Measurements from ENCODE around the gene MTERF4.
"Not testable (repeated sequence)": the region's sequence is repeated elsewhere in the genome, so short reads cannot be mapped to it uniquely, and the experiment has no call there.

The MTERF4 gene

GRCh38 chr2:241110089-241110606 lies 8.1 kb upstream of the MTERF4 start:
- no peak for DNase-seq

DNA sequence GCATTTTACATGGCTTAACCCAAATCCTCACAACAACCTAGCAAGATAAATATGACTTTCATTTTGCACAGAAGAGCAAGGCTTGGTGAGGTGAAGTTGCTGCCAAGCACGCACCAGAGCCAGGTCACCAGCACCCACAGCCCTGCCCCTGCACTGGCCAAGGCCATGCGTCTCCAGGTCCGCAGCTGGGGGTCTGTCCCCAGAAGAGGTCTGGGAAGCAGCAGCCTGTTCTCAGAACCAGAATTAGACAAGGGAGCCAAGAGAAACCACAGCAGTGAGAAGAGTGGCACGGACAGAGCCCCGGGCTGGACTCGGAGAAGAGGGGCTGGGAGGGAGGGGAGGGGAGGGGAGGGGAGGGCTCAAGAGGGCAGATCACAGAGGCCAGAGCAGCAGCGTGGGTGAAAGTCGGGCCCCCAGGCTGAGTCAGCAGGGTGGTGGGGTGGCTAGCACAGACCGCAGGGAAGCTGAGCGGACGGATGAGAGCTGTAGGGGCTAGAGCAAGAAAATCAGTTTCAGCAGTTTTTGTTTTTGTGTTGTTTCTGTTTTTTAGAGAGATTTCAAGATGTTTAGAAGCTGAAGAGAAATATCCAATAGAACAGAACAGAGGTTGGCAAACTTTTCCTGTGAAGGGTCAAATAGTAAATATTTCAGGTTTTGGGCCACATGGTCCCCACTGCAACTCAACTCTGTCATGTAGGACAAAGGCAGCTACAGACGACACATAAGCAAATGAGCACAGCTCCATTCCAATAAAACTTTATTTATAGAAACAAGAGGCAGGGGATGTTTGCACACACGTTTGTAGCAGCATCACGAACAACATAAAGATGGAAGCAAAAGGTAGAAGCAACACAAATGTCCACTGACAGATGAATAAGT lies 7.4 kb upstream of the MTERF4 start:
- DNase-seq = no peak

DNA sequence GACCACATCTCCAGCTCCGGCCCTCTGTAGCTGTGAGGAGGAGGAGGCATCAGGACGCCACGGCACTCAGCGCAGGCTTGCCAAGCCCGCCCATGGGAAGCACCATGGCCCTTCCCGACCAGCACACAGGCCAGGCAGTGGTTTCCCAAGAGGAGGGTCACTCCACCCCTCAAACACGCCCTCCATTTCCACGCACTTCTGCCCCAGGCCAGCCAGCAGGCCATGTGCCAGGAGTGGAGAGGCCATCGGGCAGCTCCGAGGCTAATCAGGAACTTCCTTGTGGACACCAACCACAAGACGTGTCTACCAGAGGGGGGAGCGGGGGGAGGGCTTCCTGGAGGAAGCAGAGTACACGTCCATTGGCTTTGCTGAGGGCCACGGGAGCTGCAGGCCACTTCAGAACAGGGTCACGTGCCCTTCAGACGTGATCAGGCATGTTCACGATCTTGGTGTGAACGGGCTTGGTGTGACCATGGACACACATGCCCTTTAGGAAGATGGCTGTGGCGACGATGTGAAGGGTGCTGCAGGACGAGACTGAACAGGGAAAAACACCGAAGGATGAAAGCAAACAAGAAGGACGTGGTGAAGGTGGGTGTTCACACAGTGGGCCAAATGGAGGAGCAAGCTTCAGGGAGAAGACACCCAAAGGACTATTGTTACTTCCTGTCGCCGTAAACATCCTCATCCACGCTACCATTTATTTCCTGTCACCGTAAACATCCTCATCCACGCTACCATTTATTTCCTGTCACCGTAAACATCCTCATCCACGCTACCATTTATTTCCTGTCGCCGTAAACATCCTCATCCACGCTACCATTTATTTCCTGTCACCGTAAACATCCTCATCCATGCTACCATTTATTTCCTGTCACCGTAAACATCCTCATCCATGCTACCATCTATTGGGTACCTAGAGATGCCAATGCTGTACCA lies 6.5 kb upstream of the MTERF4 start:
- DNase-seq = no peak

DNA sequence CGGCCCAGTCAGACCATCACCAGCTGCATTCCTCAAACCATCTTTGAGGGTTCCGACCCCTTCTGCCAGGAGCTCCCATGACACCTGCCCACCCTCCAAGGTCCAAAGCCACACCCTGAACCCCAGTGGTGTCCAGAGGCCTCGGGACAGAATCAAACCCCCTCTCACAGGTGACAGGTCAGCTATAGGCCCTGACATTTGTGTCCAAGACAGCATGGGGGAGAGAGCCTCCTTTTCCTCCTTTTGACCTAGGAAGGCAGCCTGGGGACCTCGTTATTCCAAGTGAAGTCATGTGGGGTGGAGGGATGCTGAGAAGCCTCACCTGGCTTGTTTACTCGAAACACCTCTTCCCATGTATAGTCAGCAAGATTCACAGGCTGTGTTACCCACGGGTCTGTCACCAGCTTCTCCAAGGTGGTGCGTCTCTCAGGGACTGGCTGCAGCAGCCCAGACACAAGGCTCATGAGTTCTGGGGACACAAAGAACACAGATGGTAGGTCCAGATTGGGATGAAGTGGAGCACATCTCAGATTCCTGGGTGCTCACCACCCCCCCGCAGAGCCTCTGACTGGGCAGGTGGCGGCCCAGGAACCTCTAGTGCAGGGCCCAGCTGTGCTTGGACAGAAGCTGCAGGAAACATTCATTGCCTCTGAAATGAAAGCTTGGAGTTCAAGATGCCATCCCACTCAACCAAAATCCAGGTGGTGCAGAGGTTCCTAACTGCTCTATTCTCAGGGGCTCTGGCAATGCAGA lies 5.1 kb upstream of the MTERF4 start:
- DNase-seq = no peak

GRCh38 chr2:241105641-241106040 lies 3.6 kb upstream of the MTERF4 start:
- DNase-seq = no peak

- DNase-seq = not testable (repeated sequence)
Observed at GRCh38 chr2:241104611-241105010, 2.5 kb upstream of the MTERF4 start.

GRCh38 chr2:241103176-241103595 lies 1.1 kb upstream of the MTERF4 start:
- no peak for DNase-seq

DNA sequence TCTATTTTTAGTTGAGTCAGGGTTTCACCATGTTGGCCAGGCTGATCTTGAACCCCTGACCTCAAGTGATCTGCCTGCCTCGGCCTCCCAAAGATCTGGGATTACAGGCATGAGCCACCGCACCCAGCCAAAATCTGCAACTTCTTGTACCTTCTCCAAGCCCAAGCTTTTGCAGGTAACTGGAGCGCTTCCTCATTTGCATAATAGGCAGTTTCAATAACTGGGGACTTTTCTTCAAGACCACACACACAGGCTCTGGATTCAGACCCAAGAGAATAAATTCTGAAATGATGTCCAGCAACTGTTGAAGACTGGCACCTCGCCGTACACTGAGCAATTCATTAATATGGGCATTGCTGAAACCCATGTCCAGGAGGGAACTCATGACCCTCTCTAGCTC lies 2.8 kb downstream of the MTERF4 start:
- no peak for DNase-seq

- no peak for DNase-seq
Observed at GRCh38 chr2:241096979-241097378, 5.1 kb downstream of the MTERF4 start.

GRCh38 chr2:241095594-241096290 lies 6.3 kb downstream of the MTERF4 start:
- no peak for DNase-seq

DNA sequence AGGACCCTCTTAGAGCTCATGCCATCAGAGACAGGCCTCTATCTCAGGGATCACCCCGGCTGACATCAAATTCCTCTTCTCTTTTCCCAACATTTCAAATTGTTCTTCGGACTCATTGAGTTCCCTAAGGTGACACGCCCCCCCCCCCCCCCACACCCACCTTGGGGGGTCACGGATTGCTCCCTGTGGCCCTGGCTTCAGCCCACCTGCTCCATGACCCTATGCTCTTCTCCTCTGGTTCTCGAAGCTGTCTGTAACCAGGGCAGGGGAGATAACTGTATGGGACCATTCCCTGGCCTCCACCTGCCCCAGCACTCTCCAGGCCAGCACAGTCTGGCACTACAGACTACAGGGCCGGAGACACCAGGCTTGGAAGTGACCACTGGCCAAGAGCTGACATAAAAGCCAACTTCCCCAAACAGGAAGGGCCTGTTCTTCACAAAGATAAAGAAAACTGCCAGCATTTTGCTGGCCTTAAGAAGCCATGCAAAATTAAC lies 7.1 kb downstream of the MTERF4 start:
- DNase-seq = no peak

- no peak for DNase-seq
Observed at GRCh38 chr2:241094172-241094571, 7.9 kb downstream of the MTERF4 start.

DNA sequence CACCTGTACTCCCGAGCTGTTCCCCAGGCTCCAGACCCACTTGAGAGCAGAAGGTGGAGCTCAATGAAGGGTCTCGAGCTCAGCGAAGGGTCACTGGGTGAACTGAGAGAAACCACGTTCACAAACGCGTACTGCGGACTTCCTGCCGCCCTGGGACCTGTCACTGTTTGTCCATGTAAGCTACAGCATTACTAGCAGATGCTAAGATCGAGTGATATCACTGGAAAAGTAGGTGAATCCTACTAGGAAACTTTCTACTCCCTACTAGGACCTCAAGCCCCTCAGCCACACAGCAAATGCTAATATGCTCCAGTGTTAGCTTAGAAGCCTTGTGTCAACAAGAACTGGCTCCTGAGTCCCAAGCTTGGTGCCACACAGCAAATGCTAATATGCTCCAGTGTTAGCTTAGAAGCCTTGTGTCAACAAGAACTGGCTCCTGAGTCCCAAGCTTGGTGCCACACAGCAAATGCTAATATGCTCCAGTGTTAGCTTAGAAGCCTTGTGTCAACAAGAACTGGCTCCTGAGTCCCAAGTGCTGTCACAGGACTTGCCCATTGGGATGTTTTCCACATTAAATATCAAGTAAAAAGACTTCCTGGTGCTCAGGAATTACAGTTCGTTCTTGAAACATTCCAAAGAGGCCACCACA lies 8.8 kb downstream of the MTERF4 start:
- not testable (repeated sequence) for DNase-seq

- no peak for DNase-seq
Observed at GRCh38 chr2:241092677-241093076, 9.4 kb downstream of the MTERF4 start.

- DNase-seq = no peak
Observed at GRCh38 chr2:241091734-241092445, 10.2 kb downstream of the MTERF4 start.

GRCh38 chr2:241091201-241091600 lies 10.9 kb downstream of the MTERF4 start:
- DNase-seq = no peak

DNA sequence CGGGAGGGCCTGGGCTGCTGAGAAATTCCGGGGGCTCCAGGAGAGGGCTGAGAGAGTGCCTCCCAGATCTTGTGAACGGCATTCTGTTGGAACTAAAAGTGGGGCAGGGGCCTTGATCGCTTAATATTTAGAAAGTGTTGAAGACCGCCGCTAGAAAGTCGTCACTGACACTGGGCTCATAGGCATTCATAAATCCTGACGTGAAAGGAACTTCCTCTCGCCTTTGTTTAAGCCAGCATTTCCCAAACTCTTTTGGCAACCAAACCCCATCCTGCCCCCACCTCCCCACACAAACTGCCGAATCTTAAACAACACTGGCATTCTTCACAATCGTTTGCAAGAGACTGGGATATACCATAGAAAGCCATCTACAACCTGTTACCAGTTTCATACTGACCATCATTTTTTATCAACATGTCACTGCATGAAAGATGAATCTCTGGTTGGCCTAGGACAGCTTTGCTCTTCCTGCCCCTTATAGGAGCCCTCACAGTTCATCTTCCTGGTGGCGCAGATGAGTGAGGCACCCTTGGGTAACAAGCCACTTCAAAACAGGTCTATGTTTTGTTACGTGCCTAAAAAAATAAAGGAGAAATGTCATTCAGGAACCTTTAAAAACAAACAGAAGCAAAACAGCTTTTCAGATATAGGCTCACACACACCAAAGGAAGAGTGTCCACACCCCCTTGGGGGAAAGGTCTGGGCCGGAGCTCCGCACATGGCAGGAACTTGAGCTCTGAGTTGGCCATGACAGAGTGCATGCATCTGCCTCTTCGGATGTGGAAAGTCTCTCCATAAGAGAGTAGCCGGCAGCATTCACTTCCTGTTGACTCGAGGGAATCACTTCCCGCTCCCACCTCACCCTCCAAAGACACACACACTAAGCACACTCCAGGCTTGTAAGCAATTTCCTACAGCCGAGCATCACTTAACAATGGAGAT lies 13.0 kb downstream of the MTERF4 start:
- DNase-seq = no peak

- DNase-seq = no peak
Observed at GRCh38 chr2:241088376-241088775, 13.7 kb downstream of the MTERF4 start.
